AG04449 (cell line): ENCODE data around the gene FILIP1L.

ENCODE experiments used
- CTCF ChIA-PET: fragments of 350-600 bp; formaldehyde crosslinking; extraction: SDS; loops from one replicate; lab custom pipeline; 2021; ENCODE audit warnings: antibody characterized with exemption; lab: Yijun Ruan, JAX
- POLR2A ChIA-PET: fragments of 400-600, 350-600 bp; formaldehyde crosslinking; extraction: SDS; loops from one replicate; lab custom pipeline; 2020; ENCODE audit warnings: antibody characterized with exemption, inconsistent platforms; lab: Yijun Ruan, JAX
- DNase-seq: peaks from one replicate; pipeline ENCODE4 v3.0.0-alpha.2; 2010; ENCODE audit warnings: low read depth, low spot score
- H3K4me3 ChIP-seq: 2 replicates; pipeline ENCODE4 v1.5.1; 2011; ENCODE audit warnings: low read depth, mild to moderate bottlenecking, control low read depth, low read length
- CTCF ChIP-seq: IDR thresholded peaks from one replicate; pipeline ENCODE4 v1.5.1; 2011; ENCODE audit warnings: mild to moderate bottlenecking, moderate library complexity, low read length, control low read depth, inconsistent platforms; ENCODE audit not compliant: insufficient read depth; ENCODE audit errors: missing control alignments

The FILIP1L gene

GRCh38 chr3:99933971-99934750, 180.1 kb downstream of the FILIP1L start:
- TF ChIP-seq CTCF: no peak
- no peak for DNase-seq
- CTCF ChIA-PET: no interaction called here
- POLR2A ChIA-PET: no interaction called here
- H3K4me3 ChIP-seq: no peak overlapping the region

GRCh38 chr3:99931059-99931458, 183.2 kb downstream of the FILIP1L start:
- H3K4me3 ChIP-seq: no peak overlapping the region
- ChIA-PET POLR2A (no interaction called here), CTCF (interaction anchor here (1.2 kb wide), 1 partner anchor 88 kb away, joined by 3 read pairs; no protein-coding TSS in a partner anchor)
- no peak for TF ChIP-seq CTCF
- no peak for DNase-seq

GRCh38 chr3:99929745-99930139, 184.6 kb downstream of the FILIP1L start:
- TF ChIP-seq CTCF: no peak
- ChIA-PET CTCF (no interaction called here), POLR2A (no interaction called here)
- H3K4me3 ChIP-seq: no peak overlapping the region
- no peak for DNase-seq

- TF ChIP-seq CTCF: no peak
- no peak for DNase-seq
- H3K4me3 ChIP-seq: no peak overlapping the region
- POLR2A ChIA-PET: interaction anchor here (0.7 kb wide), 1 partner anchor 40 kb away, joined by 4 read pairs; no protein-coding TSS in a partner anchor
- CTCF ChIA-PET: interaction anchor here (1.2 kb wide), 1 partner anchor 25 kb away, joined by 3 read pairs; no protein-coding TSS in a partner anchor
Observed at GRCh38 chr3:99928771-99929744, 185.2 kb downstream of the FILIP1L start.

- no peak for TF ChIP-seq CTCF
- DNase-seq: no peak
- ChIA-PET POLR2A (interaction anchor here (0.7 kb wide), 1 partner anchor 39 kb away, joined by 4 read pairs; no protein-coding TSS in a partner anchor), CTCF (interaction anchor here (1.2 to 2.1 kb wide), 2 partner anchors 10 to 24 kb away, joined by 3 to 7 read pairs; no protein-coding TSS in a partner anchor)
- H3K4me3 ChIP-seq: no peak overlapping the region
Observed at GRCh38 chr3:99927671-99928457, 186.4 kb downstream of the FILIP1L start.
